NB4 (cell line): ENCODE results near the gene RAB5IF.

ENCODE experiments used
- POLR2A ChIP-seq: IDR thresholded peaks from 2 replicates; pipeline ENCODE4 v1.6.1; 2011; ENCODE audit warnings: mild to moderate bottlenecking; ENCODE audit not compliant: insufficient read length; ENCODE audit errors: extremely low read depth
- TF ChIP-seq, protein P1 (sequence below): IDR thresholded peaks from one replicate; pipeline ENCODE4 v1.5.1; 2012; ENCODE audit warnings: low read depth, low read length

DNA sequence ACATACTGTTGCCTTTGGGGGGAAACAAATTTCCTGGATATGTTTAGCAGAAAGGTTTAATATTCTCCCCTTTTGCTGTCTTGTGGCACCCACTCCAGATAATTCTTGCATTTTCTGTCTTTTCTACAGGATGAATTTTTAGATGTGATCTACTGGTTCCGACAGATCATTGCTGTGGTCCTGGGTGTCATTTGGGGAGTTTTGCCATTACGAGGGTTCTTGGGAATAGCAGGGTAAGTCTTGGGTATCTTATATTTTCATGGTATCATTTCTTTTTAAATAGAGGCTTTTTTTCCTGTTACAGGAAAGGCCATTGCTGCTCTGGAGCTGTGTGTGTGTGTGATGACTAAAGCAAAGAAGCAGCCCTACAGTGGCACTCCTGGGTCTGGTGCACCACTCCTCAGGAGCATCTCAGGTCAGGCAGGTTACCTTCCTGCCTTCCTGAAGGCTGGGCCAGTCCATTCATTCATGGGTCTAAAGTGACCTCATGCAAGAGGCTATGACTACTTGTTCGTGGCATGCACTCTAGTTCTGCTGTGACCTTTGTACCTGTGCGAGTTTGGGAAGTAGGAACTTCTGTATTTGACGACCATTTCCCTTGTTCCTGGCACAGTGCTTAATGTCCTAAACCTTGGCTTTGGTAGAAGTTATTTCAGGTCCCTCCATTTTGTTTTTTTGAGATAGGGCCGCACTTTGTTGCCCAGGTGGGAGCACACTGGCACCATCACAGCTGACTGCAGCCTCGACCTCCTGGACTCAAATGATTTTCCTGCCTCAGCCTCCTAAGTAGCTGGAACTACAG lies 2.2 kb downstream of the RAB5IF start:
- TF ChIP-seq, protein P1, sequence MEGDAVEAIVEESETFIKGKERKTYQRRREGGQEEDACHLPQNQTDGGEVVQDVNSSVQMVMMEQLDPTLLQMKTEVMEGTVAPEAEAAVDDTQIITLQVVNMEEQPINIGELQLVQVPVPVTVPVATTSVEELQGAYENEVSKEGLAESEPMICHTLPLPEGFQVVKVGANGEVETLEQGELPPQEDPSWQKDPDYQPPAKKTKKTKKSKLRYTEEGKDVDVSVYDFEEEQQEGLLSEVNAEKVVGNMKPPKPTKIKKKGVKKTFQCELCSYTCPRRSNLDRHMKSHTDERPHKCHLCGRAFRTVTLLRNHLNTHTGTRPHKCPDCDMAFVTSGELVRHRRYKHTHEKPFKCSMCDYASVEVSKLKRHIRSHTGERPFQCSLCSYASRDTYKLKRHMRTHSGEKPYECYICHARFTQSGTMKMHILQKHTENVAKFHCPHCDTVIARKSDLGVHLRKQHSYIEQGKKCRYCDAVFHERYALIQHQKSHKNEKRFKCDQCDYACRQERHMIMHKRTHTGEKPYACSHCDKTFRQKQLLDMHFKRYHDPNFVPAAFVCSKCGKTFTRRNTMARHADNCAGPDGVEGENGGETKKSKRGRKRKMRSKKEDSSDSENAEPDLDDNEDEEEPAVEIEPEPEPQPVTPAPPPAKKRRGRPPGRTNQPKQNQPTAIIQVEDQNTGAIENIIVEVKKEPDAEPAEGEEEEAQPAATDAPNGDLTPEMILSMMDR = no peak
- TF ChIP-seq POLR2A = no peak
